ENCODE results near the gene APOL4.
"Not testable (repeated sequence)": the region's sequence is repeated elsewhere in the genome, so short reads cannot be mapped to it uniquely, and the experiment has no call there.

The APOL4 gene

GRCh38 chr22:36193577-36193976 lies 8.0 kb downstream of the APOL4 start:
- Histone ChIP-seq H3K27ac (peak overlapping the region in 1 of 21 experiments; percentile 14), H3K4me3 (no peak overlapping the region)

DNA sequence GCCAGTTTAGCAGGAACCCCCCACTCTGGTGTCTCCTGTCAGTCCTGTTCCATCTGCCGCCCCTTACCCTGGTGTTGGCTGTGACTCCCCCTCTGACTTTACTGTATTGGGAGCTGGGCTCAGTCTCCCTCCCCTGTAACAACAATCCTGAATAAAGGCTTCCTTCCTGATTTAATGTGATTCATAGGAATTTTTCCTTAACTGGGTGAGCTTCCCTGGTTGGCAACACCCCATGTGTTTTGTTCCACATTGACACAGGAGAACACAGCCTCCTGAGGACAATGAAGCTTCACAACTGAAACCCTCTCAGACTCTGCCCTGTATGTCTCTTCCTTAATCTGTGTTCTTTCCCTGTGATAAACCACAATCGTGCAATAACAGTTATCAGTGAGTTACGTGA lies 8.4 kb downstream of the APOL4 start:
- peak overlapping the region in 1 of 21 experiments; percentile 14 for H3K27ac ChIP-seq

GRCh38 chr22:36192542-36192941 lies 9.1 kb downstream of the APOL4 start:
- no peak overlapping the region for H3K4me3 ChIP-seq
- no peak overlapping the region for H3K27ac ChIP-seq

More for the DNA sequence above, 8.4 kb downstream of the APOL4 start:
- H3K4me3 ChIP-seq: no peak overlapping the region

GRCh38 chr22:36191106-36191836 lies 10.3 kb downstream of the APOL4 start:
- peak overlapping the region in 1 of 21 experiments; percentile 3 for H3K27ac ChIP-seq
- H3K4me3 ChIP-seq: no peak overlapping the region

GRCh38 chr22:36187862-36188261 lies 13.7 kb downstream of the APOL4 start:
- H3K4me3 ChIP-seq, H3K27ac ChIP-seq: not testable (repeated sequence)

- Histone ChIP-seq H3K27ac (no peak overlapping the region), H3K4me3 (no peak overlapping the region)
Observed at GRCh38 chr22:36185828-36186624, 15.6 kb downstream of the APOL4 start.

DNA sequence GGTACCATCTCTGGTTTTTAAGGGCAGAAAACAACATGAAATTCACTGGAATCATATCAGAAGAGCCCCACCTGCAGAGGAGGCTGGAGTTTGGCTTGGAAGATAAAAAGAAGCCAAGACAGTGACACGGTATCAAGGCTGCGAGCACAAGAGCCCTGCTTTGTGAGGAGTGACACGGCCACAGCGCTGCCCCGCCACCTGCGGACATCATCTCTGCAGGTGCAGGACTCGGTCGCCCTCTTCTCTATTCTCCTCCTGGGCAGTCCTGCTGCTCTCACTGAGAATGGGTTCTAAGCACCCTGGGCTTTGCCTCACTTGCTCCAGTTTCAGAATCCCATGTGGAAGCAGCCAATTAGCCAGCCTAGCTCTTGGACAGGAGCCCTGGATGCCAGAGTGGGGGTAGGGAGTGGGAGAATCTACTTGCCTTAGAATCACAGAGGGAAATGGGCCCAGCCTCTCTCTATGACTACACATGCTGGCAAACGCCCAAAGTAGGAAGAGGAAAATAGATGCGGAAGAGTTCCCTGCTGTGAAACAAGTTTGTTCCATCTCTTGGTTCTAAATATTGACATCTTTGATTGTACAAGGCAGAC lies 17.1 kb downstream of the APOL4 start:
- Histone ChIP-seq H3K4me3 (no peak overlapping the region), H3K27ac (no peak overlapping the region)

DNA sequence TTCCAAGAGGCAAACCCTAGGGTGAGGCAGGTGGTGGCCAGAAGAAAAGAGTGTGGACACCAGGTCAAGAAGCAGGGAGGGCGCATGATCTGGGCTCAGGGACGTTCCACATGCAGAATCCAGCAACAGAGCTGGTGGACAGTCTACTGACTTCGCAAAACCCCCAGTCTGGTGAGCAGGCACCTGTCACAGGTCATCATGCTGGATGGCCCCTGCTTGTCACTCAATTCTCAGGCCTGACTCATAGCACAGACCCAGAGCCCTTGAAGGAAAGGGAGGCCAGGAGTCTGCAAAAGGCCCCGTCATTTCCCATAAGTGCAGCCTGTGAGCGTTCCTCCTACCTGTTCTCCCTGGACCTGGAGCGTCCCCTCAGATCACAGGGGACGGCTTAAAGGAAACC lies 18.2 kb downstream of the APOL4 start:
- no peak overlapping the region for H3K4me3 ChIP-seq

GRCh38 chr22:36182857-36183256 lies 18.8 kb downstream of the APOL4 start:
- no peak overlapping the region for H3K4me3 ChIP-seq

More for the DNA sequence above, 18.2 kb downstream of the APOL4 start:
- no peak overlapping the region for H3K27ac ChIP-seq

DNA sequence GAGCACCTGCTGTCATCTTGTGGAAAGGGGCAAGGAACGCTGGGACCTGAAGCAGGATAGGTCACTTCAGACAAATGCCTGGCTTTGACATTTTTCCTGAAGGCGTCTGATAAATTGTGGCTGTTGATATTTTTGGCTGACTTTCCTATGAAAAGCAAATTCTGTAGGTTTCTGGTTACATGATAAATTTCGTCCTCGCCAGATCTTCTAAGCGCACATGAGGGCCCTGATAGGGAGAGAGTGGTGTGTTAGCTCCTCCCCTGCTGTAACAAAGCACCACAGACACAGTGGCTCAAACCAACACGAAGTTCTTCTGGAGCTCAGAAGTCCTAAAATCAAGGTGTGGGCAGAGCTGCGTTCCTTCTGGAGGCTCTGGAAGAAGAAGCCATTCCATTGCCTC lies 19.6 kb downstream of the APOL4 start:
- Histone ChIP-seq H3K27ac (no peak overlapping the region), H3K4me3 (no peak overlapping the region)

More at GRCh38 chr22:36182857-36183256, 18.8 kb downstream of the APOL4 start:
- H3K27ac ChIP-seq: no peak overlapping the region

GRCh38 chr22:36180928-36181327 lies 20.7 kb downstream of the APOL4 start:
- no peak overlapping the region for H3K27ac ChIP-seq
- H3K4me3 ChIP-seq: no peak overlapping the region

DNA sequence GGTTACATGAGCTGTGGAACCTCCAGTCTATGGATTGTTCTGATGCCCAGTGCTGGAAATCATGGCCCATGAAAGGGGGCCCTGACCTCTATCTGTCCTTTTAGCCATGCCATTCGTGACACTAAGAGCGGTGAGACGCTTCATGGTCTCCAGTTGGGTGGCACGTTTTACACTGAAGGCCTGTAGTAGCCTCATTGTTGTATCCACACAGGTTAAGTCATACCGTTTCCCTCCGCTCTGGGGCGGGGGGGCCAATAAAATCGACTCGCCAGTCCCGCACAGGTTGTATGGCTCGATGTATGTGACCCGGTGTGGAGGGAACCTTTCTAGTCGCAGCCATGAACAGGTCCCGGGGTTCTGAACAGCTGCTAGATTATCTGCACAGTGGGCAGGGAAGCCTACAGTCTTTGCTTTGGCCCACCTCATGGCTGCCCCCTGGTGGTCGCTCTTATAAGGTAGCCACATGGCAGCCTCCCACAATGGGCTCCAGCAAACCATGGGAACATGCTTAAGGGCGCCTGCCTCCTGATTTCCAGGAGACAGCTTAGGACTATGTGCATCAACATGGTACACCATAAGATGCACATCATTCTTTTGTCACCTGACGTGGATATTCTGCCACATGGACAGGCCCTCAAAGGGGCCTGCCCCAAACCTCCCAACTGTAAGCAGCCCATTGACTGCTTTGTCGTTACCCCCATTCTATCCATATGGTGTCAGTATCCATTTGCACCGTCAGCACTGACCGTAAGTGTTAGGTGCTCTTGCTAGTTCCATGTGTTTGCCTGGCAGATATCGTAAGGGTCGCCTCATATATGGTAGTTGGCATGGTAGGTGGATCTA lies 21.4 kb downstream of the APOL4 start:
- Histone ChIP-seq H3K4me3 (no peak overlapping the region), H3K27ac (no peak overlapping the region)

DNA sequence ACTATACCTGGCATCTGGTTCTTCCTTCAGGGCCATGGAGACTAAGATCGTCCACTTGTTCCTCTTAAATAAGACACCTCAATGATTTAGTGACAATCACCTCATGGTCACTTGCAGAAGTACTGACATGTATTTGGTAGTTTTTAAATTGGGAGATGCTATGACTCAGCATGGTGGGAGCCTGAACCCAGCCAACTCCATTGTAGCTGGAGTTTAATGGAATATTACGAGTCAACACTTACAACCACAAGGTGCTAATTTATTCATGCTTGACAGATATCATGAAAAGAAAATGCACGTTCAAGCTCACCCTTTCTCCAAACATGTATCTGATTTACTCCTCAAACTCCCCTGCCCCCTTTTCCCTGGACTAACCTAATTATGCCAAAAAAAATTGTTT lies 24.4 kb downstream of the APOL4 start:
- Histone ChIP-seq H3K4me3 (no peak overlapping the region), H3K27ac (no peak overlapping the region)

DNA sequence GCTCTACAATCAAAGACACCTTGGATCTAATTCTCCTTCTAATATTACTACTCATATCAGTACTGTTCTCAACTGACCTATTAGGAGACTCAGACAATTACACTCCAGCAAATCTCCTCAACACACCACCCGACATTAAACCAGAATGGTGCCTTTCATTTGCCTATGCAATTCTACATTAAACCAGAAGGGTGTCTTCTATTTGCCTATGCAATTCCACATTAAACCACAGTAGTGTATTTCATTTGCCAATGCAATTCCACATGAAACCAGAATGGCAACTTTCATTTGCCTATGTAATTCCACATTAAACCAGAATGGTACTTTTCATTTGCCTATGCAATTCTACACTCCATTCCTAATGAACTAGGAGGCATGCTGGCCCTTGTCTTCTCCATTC lies 25.7 kb downstream of the APOL4 start:
- H3K4me3 ChIP-seq: no peak overlapping the region
- no peak overlapping the region for H3K27ac ChIP-seq

GRCh38 chr22:36171941-36172340 lies 29.7 kb downstream of the APOL4 start:
- Histone ChIP-seq H3K27ac (no peak overlapping the region), H3K4me3 (no peak overlapping the region)

DNA sequence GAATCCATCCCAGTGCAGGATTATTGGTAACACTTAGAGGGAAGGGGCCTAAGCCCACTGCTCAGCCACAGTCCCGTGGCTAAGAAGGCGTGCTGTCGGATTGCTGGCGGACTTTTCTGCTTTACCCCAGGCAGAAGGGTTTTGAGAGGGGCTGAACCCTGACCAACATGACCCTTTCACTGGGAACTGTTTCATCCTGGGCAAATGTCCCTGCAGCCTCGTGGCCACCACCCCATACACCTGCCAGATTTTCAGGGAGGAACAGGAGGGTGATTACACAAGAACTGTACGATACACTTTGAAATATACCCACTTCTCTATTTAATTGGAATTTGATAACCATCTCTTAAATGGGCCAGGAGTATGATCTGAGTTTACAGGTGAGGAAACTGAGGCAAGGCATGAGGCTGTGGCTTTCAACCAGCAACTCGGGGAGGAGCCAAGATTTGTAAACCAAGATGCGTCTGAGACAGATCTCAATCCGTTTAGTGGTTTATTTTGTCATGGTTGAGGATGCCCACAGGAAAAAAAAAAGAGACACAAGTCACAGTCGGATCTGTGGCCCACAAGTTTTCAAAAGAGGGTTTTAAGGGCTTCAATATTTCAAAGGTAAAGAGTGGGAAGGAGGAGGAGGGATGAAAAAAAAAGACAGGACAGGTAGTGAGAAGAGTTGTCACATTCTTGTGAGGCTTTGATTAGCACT lies 34.9 kb downstream of the APOL4 start:
- Histone ChIP-seq H3K4me3 (no peak overlapping the region), H3K27ac (peak overlapping the region in 1 of 21 experiments; percentile 14)

DNA sequence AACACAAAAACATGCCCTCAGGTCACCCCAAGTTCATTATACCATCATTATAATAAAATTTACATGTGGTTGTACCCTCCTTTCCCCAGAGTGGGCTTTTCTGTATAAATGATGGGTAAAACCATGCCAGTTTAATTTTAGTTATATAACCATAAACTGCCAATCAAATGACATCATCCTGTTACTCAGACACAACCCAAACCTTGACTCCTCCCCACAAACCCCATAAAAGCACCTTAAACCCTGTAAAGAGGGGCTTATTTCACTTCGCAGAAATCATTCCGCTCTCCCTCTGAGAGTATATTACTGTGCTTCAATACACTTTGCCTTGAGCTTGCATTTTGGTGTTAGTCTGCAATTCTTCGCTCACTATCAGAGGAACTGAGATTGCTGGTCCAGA lies 35.5 kb downstream of the APOL4 start:
- Histone ChIP-seq H3K27ac (peak overlapping the region in 1 of 21 experiments; percentile 94), H3K4me3 (no peak overlapping the region)

DNA sequence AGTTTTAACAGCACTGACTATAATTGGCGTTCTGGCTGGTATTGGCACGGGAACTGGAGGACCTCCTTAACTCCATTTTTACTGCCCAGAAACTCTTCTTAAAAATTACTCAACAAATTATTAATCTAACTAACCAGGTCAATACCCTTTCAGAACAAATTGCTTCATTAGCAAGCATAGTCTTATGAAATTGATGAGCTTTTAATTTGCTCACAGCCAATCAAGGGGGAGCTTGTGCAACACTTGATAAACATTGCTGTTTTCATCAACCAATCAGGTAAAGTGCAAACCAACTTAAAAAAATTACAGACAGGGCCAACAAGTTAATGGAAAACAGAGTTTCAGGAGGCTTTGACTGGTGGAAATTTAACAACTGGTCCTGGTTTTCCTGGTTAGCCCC lies 36.5 kb downstream of the APOL4 start:
- Histone ChIP-seq H3K27ac (peak overlapping the region in 1 of 21 experiments; percentile 94), H3K4me3 (no peak overlapping the region)

DNA sequence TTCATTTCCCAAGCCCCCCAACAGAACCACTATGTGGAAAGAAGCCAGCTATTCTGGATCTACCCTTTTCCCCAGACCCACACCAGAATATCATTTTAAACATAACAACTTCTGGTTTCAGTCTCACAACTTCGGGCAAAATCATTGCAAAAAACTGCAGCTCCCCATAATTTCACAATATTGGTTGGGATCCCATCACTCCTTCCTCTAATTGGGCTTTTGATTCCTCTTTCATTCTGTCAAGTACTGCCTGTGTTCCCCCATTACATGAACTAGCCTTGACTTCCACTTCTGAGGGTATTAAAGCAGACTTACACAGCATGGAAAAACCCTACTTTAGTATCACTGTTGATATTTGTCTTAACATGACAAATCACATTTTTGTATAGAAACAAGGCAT lies 37.0 kb downstream of the APOL4 start:
- no peak overlapping the region for H3K4me3 ChIP-seq

More for the DNA sequence above, 37.0 kb downstream of the APOL4 start:
- peak overlapping the region in 2 of 21 experiments; percentile 33 to 94 for H3K27ac ChIP-seq
